ENCODE results near the gene CSRP1.

GRCh38 chr1:201517631-201518030 is 10.7 kb upstream of the CSRP1 start:
- TF ChIP-seq CTCF (IDR thresholded peaks at IDR 0.05) (no peak), POLR2A (IDR thresholded peaks at IDR 0.05) (no peak)

Measured in right lobe of liver (tissue), 4 donors.